Transverse colon (tissue), 4 donors: ENCODE measurements around the gene ACOT11.
"Not testable (repeated sequence)": the region's sequence is repeated elsewhere in the genome, so short reads cannot be mapped to it uniquely, and the experiment has no call there.

Source experiments
- EP300 ChIP-seq: sonication (generic); formaldehyde crosslinking; IDR thresholded peaks from one replicate; pipeline ENCODE4 v1.6.1; 2017; ENCODE audit warnings: antibody characterized with exemption, low read depth
- POLR2A ChIP-seq: fragments of 450-650 bp; IDR thresholded peaks from one replicate; pipeline ENCODE4 v1.6.1; 2016; ENCODE audit warnings: antibody characterized with exemption, mild to moderate bottlenecking, moderate library complexity
- POLR2AphosphoS5 ChIP-seq, 3 donors: sonication (generic); formaldehyde crosslinking; IDR thresholded peaks; one replicate each; pipeline ENCODE4 v1.6.1; 2016; ENCODE audit warnings: antibody characterized with exemption in 3 of 3
- TF ChIP-seq, protein P1 (sequence below), 5 experiments: fragments of 200-600 bp in 3 of 5; fragments of 450-650 bp in 2 of 5; sonication (generic) in 3 of 5; IDR thresholded peaks; 1 replicate in 2 of 5; 2 replicates in 3 of 5; pipeline ENCODE4 v1.5.1; 2016 to 2017; ENCODE audit warnings: antibody characterized with exemption in 5 of 5, inconsistent platforms in 3 of 5, mild to moderate bottlenecking in 2 of 5, moderate library complexity in 1 of 5

DNA sequence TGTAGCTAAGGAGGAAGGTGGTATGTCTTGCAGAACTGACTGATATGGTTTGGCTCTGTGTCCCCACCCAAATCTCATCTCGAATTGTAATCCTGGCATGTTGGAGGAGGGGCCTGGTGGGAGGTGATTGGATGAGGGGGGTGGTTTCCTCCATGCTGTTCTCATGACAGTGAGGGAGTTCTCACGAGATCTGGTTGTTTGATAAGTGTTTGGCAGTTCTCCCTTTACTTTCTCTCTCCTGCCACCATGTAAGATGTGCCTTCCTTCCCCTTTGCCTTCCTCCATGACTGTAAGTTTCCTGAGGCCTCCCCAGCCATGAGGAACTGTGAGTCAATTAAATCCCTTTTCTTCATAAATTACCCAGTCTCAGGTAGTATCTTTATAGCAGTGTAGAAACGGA is 21.5 kb upstream of the ACOT11 start:
- not testable (repeated sequence) for TF ChIP-seq POLR2AphosphoS5 (IDR thresholded peaks at IDR 0.05); POLR2A; EP300
- TF ChIP-seq, protein P1, sequence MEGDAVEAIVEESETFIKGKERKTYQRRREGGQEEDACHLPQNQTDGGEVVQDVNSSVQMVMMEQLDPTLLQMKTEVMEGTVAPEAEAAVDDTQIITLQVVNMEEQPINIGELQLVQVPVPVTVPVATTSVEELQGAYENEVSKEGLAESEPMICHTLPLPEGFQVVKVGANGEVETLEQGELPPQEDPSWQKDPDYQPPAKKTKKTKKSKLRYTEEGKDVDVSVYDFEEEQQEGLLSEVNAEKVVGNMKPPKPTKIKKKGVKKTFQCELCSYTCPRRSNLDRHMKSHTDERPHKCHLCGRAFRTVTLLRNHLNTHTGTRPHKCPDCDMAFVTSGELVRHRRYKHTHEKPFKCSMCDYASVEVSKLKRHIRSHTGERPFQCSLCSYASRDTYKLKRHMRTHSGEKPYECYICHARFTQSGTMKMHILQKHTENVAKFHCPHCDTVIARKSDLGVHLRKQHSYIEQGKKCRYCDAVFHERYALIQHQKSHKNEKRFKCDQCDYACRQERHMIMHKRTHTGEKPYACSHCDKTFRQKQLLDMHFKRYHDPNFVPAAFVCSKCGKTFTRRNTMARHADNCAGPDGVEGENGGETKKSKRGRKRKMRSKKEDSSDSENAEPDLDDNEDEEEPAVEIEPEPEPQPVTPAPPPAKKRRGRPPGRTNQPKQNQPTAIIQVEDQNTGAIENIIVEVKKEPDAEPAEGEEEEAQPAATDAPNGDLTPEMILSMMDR (IDR thresholded peaks at IDR 0.05), result not testable (repeated sequence)
